SU-DHL-6 (cell line): ENCODE data around the gene SLC37A3.

Experiments
- EZH2phosphoT487 ChIP-seq: fragments of 200-600 bp; sonication (generic), shearing (Covaris generic); conservative IDR thresholded peaks from 2 replicates; pipeline ENCODE4 v1.6.1; 2018; ENCODE audit warnings: mild to moderate bottlenecking, antibody characterized with exemption, low read length, moderate library complexity, mixed read lengths
- TF ChIP-seq, protein P1 (sequence below): fragments of 200-600 bp; sonication (generic); IDR thresholded peaks from one replicate; pipeline ENCODE4 v1.5.1; 2017; ENCODE audit warnings: antibody characterized with exemption, mild to moderate bottlenecking, low read length, moderate library complexity; ENCODE audit not compliant: insufficient read depth, poor library complexity, severe bottlenecking

DNA sequence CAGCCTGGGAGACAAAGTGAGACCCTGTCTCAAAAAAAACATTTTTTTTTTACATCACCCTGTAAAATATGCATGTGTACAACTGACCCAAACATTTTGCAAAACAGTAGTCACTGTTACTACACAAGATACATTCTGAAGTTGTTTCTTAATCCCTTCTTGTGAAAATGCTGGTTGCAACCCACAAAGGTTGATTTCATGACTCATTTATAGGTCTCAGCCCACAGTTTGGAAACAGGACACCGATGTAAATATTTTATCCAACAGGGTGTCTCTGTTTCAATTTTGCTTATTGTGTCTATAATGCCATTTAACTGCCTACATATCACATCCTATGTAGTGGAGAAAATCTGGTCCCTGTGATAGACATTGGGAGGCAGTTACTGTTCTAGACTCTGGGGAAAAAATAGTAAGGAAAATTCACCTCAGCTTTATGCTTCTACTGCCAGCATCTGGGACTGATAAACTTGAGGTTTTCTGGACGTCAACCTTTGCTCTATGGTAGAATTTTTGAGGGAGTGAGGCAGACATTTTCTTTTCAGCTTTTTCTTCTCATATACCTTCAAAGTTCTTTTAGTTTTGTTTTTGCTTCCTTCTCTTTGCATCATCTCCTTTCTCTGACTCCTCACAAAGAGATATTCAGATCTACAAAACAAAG is 4.0 kb upstream of the SLC37A3 start:
- TF ChIP-seq, protein P1, sequence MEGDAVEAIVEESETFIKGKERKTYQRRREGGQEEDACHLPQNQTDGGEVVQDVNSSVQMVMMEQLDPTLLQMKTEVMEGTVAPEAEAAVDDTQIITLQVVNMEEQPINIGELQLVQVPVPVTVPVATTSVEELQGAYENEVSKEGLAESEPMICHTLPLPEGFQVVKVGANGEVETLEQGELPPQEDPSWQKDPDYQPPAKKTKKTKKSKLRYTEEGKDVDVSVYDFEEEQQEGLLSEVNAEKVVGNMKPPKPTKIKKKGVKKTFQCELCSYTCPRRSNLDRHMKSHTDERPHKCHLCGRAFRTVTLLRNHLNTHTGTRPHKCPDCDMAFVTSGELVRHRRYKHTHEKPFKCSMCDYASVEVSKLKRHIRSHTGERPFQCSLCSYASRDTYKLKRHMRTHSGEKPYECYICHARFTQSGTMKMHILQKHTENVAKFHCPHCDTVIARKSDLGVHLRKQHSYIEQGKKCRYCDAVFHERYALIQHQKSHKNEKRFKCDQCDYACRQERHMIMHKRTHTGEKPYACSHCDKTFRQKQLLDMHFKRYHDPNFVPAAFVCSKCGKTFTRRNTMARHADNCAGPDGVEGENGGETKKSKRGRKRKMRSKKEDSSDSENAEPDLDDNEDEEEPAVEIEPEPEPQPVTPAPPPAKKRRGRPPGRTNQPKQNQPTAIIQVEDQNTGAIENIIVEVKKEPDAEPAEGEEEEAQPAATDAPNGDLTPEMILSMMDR, result no peak
- no peak for TF ChIP-seq EZH2phosphoT487
